H9 (cell line): ENCODE data around the gene AGPAT2. TPM values are rescaled to one million over a fixed set of nuclear protein-coding genes. Genes with fewer than 3 reads are reported as not detected.

Experiments
- DNase-seq: peaks from one replicate; pipeline ENCODE4 v3.0.0-alpha.2; 2017
- H2AFZ ChIP-seq: one replicate; pipeline ENCODE4 v1.6.1; 2013; ENCODE audit warnings: mild to moderate bottlenecking, low read length, control low read depth, moderate library complexity
- H2AK5ac ChIP-seq: 2 replicates; pipeline ENCODE4 v1.6.1; 2013; ENCODE audit warnings: low read length, control low read depth, mixed read lengths; ENCODE audit not compliant: insufficient read length
- H2BK120ac ChIP-seq: one replicate; pipeline ENCODE4 v1.6.1; 2013; ENCODE audit warnings: low read depth, mild to moderate bottlenecking, low read length, control low read depth, inconsistent platforms; ENCODE audit not compliant: poor library complexity, severe bottlenecking
- H2BK12ac ChIP-seq: 2 replicates; pipeline ENCODE4 v1.6.1; 2013; ENCODE audit warnings: low read length, control low read depth, mixed read lengths, low read depth; ENCODE audit not compliant: insufficient read length
- H2BK15ac ChIP-seq: 2 replicates; pipeline ENCODE4 v1.6.1; 2013; ENCODE audit warnings: low read depth, low read length, control low read depth
- H2BK20ac ChIP-seq: one replicate; pipeline ENCODE4 v1.6.1; 2013; ENCODE audit warnings: low read depth, mild to moderate bottlenecking, low read length, control low read depth, inconsistent platforms; ENCODE audit not compliant: poor library complexity, severe bottlenecking
- H2BK5ac ChIP-seq: 2 replicates; pipeline ENCODE4 v1.6.1; 2013; ENCODE audit warnings: low read length, control low read depth, mixed read lengths; ENCODE audit not compliant: insufficient read length
- H3K14ac ChIP-seq: 2 replicates; pipeline ENCODE4 v1.6.1; 2013; ENCODE audit warnings: low read length, control low read depth; ENCODE audit not compliant: insufficient read depth
- H3K18ac ChIP-seq: 2 replicates; pipeline ENCODE4 v1.6.1; 2013; ENCODE audit warnings: low read depth, mild to moderate bottlenecking, mixed read lengths, low read length, control low read depth; ENCODE audit not compliant: insufficient read length
- H3K23ac ChIP-seq: 2 replicates; pipeline ENCODE4 v1.6.1; 2013; ENCODE audit warnings: low read length, control low read depth, mixed read lengths, low read depth; ENCODE audit not compliant: insufficient read length
- H3K23me2 ChIP-seq: 2 replicates; pipeline ENCODE4 v1.6.1; 2013; ENCODE audit warnings: low read depth, mild to moderate bottlenecking, mixed read lengths, low read length, control low read depth; ENCODE audit not compliant: insufficient read length, poor library complexity, severe bottlenecking
- H3K27ac ChIP-seq: 2 replicates; pipeline ENCODE4 v1.5.1; 2013; ENCODE audit warnings: low read length, control low read depth, mixed read lengths, low read depth; ENCODE audit not compliant: insufficient read length
- H3K27me3 ChIP-seq: 2 replicates; pipeline ENCODE4 v1.6.1; 2013; ENCODE audit warnings: low read length, control low read depth, inconsistent platforms; ENCODE audit not compliant: insufficient read depth
- H3K4ac ChIP-seq: 2 replicates; pipeline ENCODE4 v1.6.1; 2013; ENCODE audit warnings: low read depth, mild to moderate bottlenecking, control low read depth, inconsistent platforms, low read length, moderate library complexity
- H3K4me1 ChIP-seq: 2 replicates; pipeline ENCODE4 v1.6.1; 2013; ENCODE audit warnings: low read length, control low read depth, inconsistent platforms; ENCODE audit not compliant: insufficient read depth
- H3K4me2 ChIP-seq: 2 replicates; pipeline ENCODE4 v1.6.1; 2013; ENCODE audit warnings: low read length, control low read depth, mixed read lengths; ENCODE audit not compliant: insufficient read length, insufficient read depth
- H3K56ac ChIP-seq: 2 replicates; pipeline ENCODE4 v1.6.1; 2013; ENCODE audit warnings: low read depth, mild to moderate bottlenecking, mixed read lengths, low read length, control low read depth; ENCODE audit not compliant: insufficient read length
- H3K79me1 ChIP-seq: 2 replicates; pipeline ENCODE4 v1.6.1; 2013; ENCODE audit warnings: low read depth, mild to moderate bottlenecking, moderate library complexity, low read length, control low read depth, inconsistent platforms; ENCODE audit not compliant: insufficient read depth, poor library complexity, severe bottlenecking
- H3K79me2 ChIP-seq: 2 replicates; pipeline ENCODE4 v1.6.1; 2013; ENCODE audit warnings: low read length, control low read depth, inconsistent platforms; ENCODE audit not compliant: insufficient read depth
- H3K9ac ChIP-seq: 2 replicates; pipeline ENCODE4 v1.6.1; 2013; ENCODE audit warnings: low read length, control low read depth, mixed read lengths; ENCODE audit not compliant: insufficient read length; ENCODE audit errors: extremely low read depth
- H3K9me3 ChIP-seq: one replicate; pipeline ENCODE4 v1.6.1; 2013; ENCODE audit warnings: low read depth, low read length, inconsistent platforms; ENCODE audit not compliant: control insufficient read depth
- H3T11ph ChIP-seq: one replicate; pipeline ENCODE4 v1.6.1; 2013; ENCODE audit warnings: mild to moderate bottlenecking, low read length, control low read depth, inconsistent platforms
- H4K20me1 ChIP-seq: one replicate; pipeline ENCODE4 v1.6.1; 2013; ENCODE audit not compliant: control insufficient read depth, insufficient read length, insufficient read depth
- H4K5ac ChIP-seq: 2 replicates; pipeline ENCODE4 v1.6.1; 2013; ENCODE audit warnings: low read depth, mild to moderate bottlenecking, mixed read lengths, low read length, control low read depth; ENCODE audit not compliant: insufficient read length
- H4K8ac ChIP-seq: replicated peaks from 2 replicates; pipeline ENCODE4 v1.6.1; 2013; ENCODE audit warnings: low read length, control low read depth, mixed read lengths, low read depth; ENCODE audit not compliant: insufficient read length
- H4K91ac ChIP-seq: 2 replicates; pipeline ENCODE4 v1.6.1; 2013; ENCODE audit warnings: low read depth, mild to moderate bottlenecking, moderate library complexity, mixed read lengths, low read length, control low read depth; ENCODE audit not compliant: insufficient read length
- H3K27ac Mint-ChIP-seq, 3 experiments: 2 replicates in 2 of 3; 3 replicates in 1 of 3; pipeline ENCODE4 v1.8.0; 2020 to 2021; ENCODE audit warnings: mixed read lengths in 3 of 3, mild to moderate bottlenecking in 1 of 3, moderate library complexity in 1 of 3
- H3K27me3 Mint-ChIP-seq: 2 replicates; pipeline ENCODE4 v1.8.0; 2021; ENCODE audit warnings: low read depth, mild to moderate bottlenecking, moderate library complexity, mixed read lengths
- H3K36me3 Mint-ChIP-seq, 3 experiments: 2 replicates in 2 of 3; 3 replicates in 1 of 3; pipeline ENCODE4 v1.8.0; 2020 to 2021; ENCODE audit warnings: low read depth in 3 of 3, mixed read lengths in 3 of 3; ENCODE audit not compliant: insufficient read depth in 1 of 3
- H3K4me1 Mint-ChIP-seq, 2 experiments: 2 replicates each; pipeline ENCODE4 v1.8.0; 2020; ENCODE audit warnings: mixed read lengths in 2 of 2
- H3K4me3 Mint-ChIP-seq, 2 experiments: 2 replicates in 1 of 2; 3 replicates in 1 of 2; pipeline ENCODE4 v1.8.0; 2020 to 2021; ENCODE audit warnings: mild to moderate bottlenecking in 2 of 2, mixed read lengths in 2 of 2, moderate library complexity in 1 of 2
- H3K9me3 Mint-ChIP-seq, 2 experiments: 2 replicates in 1 of 2; 3 replicates in 1 of 2; pipeline ENCODE4 v1.8.0; 2020; ENCODE audit warnings: mild to moderate bottlenecking in 2 of 2, mixed read lengths in 2 of 2, moderate library complexity in 1 of 2
- CTCF ChIP-seq: fragments of 200-600 bp; sonication (generic); conservative IDR thresholded peaks from 3 replicates; pipeline ENCODE4 v1.8.0; 2021; ENCODE audit warnings: antibody characterized with exemption, mild to moderate bottlenecking
- WGBS: extraction: QIAGEN DNeasy Blood & Tissue Kit; methylation state at CpG from one replicate; pipeline ENCODE4 v1.1.7; 2013; ENCODE audit warnings: missing lambda C conversion rate, low lambda C conversion rate, mixed read lengths; ENCODE audit not compliant: insufficient read length; ENCODE audit errors: extremely low coverage; 5-methylcytosine and 5-hydroxymethylcytosine counted together
- total RNA-seq: library from RNA; stranded (reverse); gene quantifications from 2 replicates; pipeline ENCODE4 v1.2.1, GENCODE V29; 2021

AGPAT2 gene
- total RNA-seq, 1 experiment from 2014 or later: 29.7 TPM

- H2BK15ac ChIP-seq: no peak overlapping the region
- no peaks in the 10 kb centered on the region for H3K79me2 ChIP-seq
- H4K20me1 ChIP-seq: no peaks in the 10 kb centered on the region
- H3K18ac ChIP-seq: no peak overlapping the region
- no peak overlapping the region for H2BK120ac ChIP-seq
- no peaks in the 10 kb centered on the region for H3K9me3 ChIP-seq
- no peak overlapping the region for H3K27ac ChIP-seq
- H2AFZ ChIP-seq: no peak overlapping the region
- no peak overlapping the region for H2BK12ac ChIP-seq
- DNase-seq: no peak
- no peaks in the 10 kb centered on the region for H3K23me2 ChIP-seq
- H4K5ac ChIP-seq: no peak overlapping the region
- H3K23ac ChIP-seq: no peak overlapping the region
- no peak overlapping the region for H2AK5ac ChIP-seq
- Mint-ChIP-seq H3K4me3 (no peak overlapping the region), H3K9me3 (no peaks in the 10 kb centered on the region), H3K27me3 (0 out of 2 replicates have a peak, but pooled peaks cover 3% of the 10 kb centered on the region), H3K27ac (no peak overlapping the region), H3K4me1 (peaks cover 0 to 2% of the 10 kb centered on the region in 2 experiments; a peak in 1 of 4 replicates), H3K36me3 (no peaks in the 10 kb centered on the region)
- no peak overlapping the region for H3K4me2 ChIP-seq
- no peak overlapping the region for H2BK5ac ChIP-seq
- no peak overlapping the region for H3K4ac ChIP-seq
- no peak overlapping the region for H3K9ac ChIP-seq
- no peak overlapping the region for H4K91ac ChIP-seq
- no peak overlapping the region for H4K8ac ChIP-seq
- no peak overlapping the region for H2BK20ac ChIP-seq
- no peaks in the 10 kb centered on the region for H3K4me1 ChIP-seq
- TF ChIP-seq CTCF: no peak
- H3T11ph ChIP-seq: no peak overlapping the region
- H3K79me1 ChIP-seq: no peaks in the 10 kb centered on the region
- H3K56ac ChIP-seq: no peak overlapping the region
- H3K27me3 ChIP-seq: no peaks in the 10 kb centered on the region
- H3K14ac ChIP-seq: no peak overlapping the region; the same call in 1 of the 2 replicates
- no CpG with 5 or more reads among the region's 37 CpGs for WGBS
These were observed 28.3 kb downstream of the AGPAT2 start for GRCh38 chr9:136658849-136659535.
